Raji (cell line): Measurements from ENCODE around the gene COL17A1.

Source experiments
- POLR2A ChIP-seq: IDR thresholded peaks from 2 replicates; pipeline ENCODE4 v1.6.1; 2011; ENCODE audit warnings: low read depth, low read length, control low read depth; ENCODE audit not compliant: insufficient read depth

The COL17A1 gene

GRCh38 chr10:104101902-104102301 lies 16.2 kb upstream of the COL17A1 start:
- no peak for TF ChIP-seq POLR2A

GRCh38 chr10:104100795-104101194 lies 15.1 kb upstream of the COL17A1 start:
- no peak for TF ChIP-seq POLR2A

GRCh38 chr10:104099941-104100340 lies 14.3 kb upstream of the COL17A1 start:
- TF ChIP-seq POLR2A: no peak

GRCh38 chr10:104099269-104099668 lies 13.6 kb upstream of the COL17A1 start:
- TF ChIP-seq POLR2A: no peak

GRCh38 chr10:104098358-104098925 lies 12.8 kb upstream of the COL17A1 start:
- TF ChIP-seq POLR2A: no peak

- no peak for TF ChIP-seq POLR2A
Observed at GRCh38 chr10:104096692-104097091, 11.0 kb upstream of the COL17A1 start.

- TF ChIP-seq POLR2A: no peak
Observed at GRCh38 chr10:104092749-104093148, 7.1 kb upstream of the COL17A1 start.

- no peak for TF ChIP-seq POLR2A
Observed at GRCh38 chr10:104090611-104091010, 4.9 kb upstream of the COL17A1 start.

GRCh38 chr10:104089621-104090020 lies 3.9 kb upstream of the COL17A1 start:
- TF ChIP-seq POLR2A: no peak

GRCh38 chr10:104088239-104088638 lies 2.6 kb upstream of the COL17A1 start:
- no peak for TF ChIP-seq POLR2A

- TF ChIP-seq POLR2A: no peak
Observed at GRCh38 chr10:104084482-104085142, 1.1 kb downstream of the COL17A1 start.

GRCh38 chr10:104081998-104082397 lies 3.7 kb downstream of the COL17A1 start:
- TF ChIP-seq POLR2A: no peak

- no peak for TF ChIP-seq POLR2A
Observed at GRCh38 chr10:104080762-104081161, 4.9 kb downstream of the COL17A1 start.

- TF ChIP-seq POLR2A: no peak
Observed at GRCh38 chr10:104077663-104078151, 8.0 kb downstream of the COL17A1 start.

GRCh38 chr10:104077247-104077646 lies 8.4 kb downstream of the COL17A1 start:
- no peak for TF ChIP-seq POLR2A

- no peak for TF ChIP-seq POLR2A
Observed at GRCh38 chr10:104076743-104077160, 8.9 kb downstream of the COL17A1 start.

- no peak for TF ChIP-seq POLR2A
Observed at GRCh38 chr10:104074505-104074904, 11.2 kb downstream of the COL17A1 start.

GRCh38 chr10:104072786-104073185 lies 12.9 kb downstream of the COL17A1 start:
- TF ChIP-seq POLR2A: no peak

- no peak for TF ChIP-seq POLR2A
Observed at GRCh38 chr10:104069613-104070012, 16.1 kb downstream of the COL17A1 start.
